GM19324 (cell line): ENCODE measurements around the gene CCDC120.
A peak's percentile ranks its signal among the peaks of the same experiment; 100 is the strongest.

Source experiments
- ATAC-seq: cut with Tn5 transposase; IDR thresholded peaks from one replicate; pipeline ENCODE4 v1.9.1; 2021; ENCODE audit warnings: mild to moderate bottlenecking, moderate library complexity; ENCODE audit not compliant: unreplicated experiment, low FRiP score

The CCDC120 gene

GRCh38 chrX:49100704-49101628, 42.2 kb downstream of the CCDC120 start:
- peak; percentile 89 for ATAC-seq

GRCh38 chrX:49101629-49101984, 42.8 kb downstream of the CCDC120 start:
- ATAC-seq, result no peak

GRCh38 chrX:49102190-49102589, 43.4 kb downstream of the CCDC120 start:
- ATAC-seq, result no peak

- ATAC-seq, result no peak
Observed at GRCh38 chrX:49103637-49104036, 44.8 kb downstream of the CCDC120 start.

- ATAC-seq, result no peak
Observed at GRCh38 chrX:49106296-49106695, 47.5 kb downstream of the CCDC120 start.

GRCh38 chrX:49106930-49107329, 48.1 kb downstream of the CCDC120 start:
- no peak for ATAC-seq

GRCh38 chrX:49108641-49109040, 49.8 kb downstream of the CCDC120 start:
- ATAC-seq, result no peak

GRCh38 chrX:49110417-49110816, 51.6 kb downstream of the CCDC120 start:
- ATAC-seq, result no peak

GRCh38 chrX:49111791-49112190, 53.0 kb downstream of the CCDC120 start:
- ATAC-seq, result no peak

- no peak for ATAC-seq
Observed at GRCh38 chrX:49116076-49116475, 57.3 kb downstream of the CCDC120 start.

GRCh38 chrX:49116716-49117115, 57.9 kb downstream of the CCDC120 start:
- ATAC-seq, result no peak

GRCh38 chrX:49117581-49117980, 58.8 kb downstream of the CCDC120 start:
- no peak for ATAC-seq
